Fibroblast of lung (primary cell): ENCODE measurements around the gene EPHB6. TPM values are rescaled to one million over a fixed set of nuclear protein-coding genes. Genes with fewer than 3 reads are reported as not detected.

Experiments
- DNase-seq, 2 donors: peaks; one replicate each; pipeline versions ENCODE4 v3.0.0 to v3.0.0-alpha.2; 2010; ENCODE audit warnings: low read depth in 2 of 2
- H2AFZ ChIP-seq: 2 replicates; pipeline ENCODE4 v1.5.1; 2012; ENCODE audit warnings: low read length, control low read depth, inconsistent platforms
- H3K27ac ChIP-seq: 2 replicates; pipeline ENCODE4 v1.5.1; 2011; ENCODE audit warnings: low read length, control low read depth; ENCODE audit not compliant: insufficient read depth
- H3K27me3 ChIP-seq: 2 replicates; pipeline ENCODE4 v1.5.1; 2011; ENCODE audit warnings: mild to moderate bottlenecking, low read length; ENCODE audit not compliant: control insufficient read depth, insufficient read depth
- H3K36me3 ChIP-seq: 2 replicates; pipeline ENCODE4 v1.5.1; 2011; ENCODE audit warnings: low read length; ENCODE audit not compliant: control insufficient read depth, insufficient read depth
- H3K4me1 ChIP-seq: 2 replicates; pipeline ENCODE4 v1.5.1; 2011; ENCODE audit warnings: low read length; ENCODE audit not compliant: control insufficient read depth, insufficient read depth; ENCODE audit errors: extremely low read depth
- H3K4me2 ChIP-seq: 2 replicates; pipeline ENCODE4 v1.5.1; 2011; ENCODE audit warnings: low read length, control low read depth; ENCODE audit not compliant: insufficient read depth; ENCODE audit errors: extremely low read depth
- H3K4me3 ChIP-seq, 4 experiments: fragments of 200-600 bp in 1 of 4; sonication (generic) in 1 of 4; replicated peaks in 1 of 4; 2 replicates each; pipeline ENCODE4 v1.5.1; 2011 to 2016; ENCODE audit warnings: low read length in 4 of 4, low read depth in 3 of 4, mild to moderate bottlenecking in 3 of 4, control low read depth in 2 of 4, inconsistent platforms in 1 of 4, mixed read lengths in 1 of 4; ENCODE audit not compliant: insufficient read depth in 1 of 4; ENCODE audit errors: control extremely low read depth in 1 of 4
- H3K79me2 ChIP-seq: 2 replicates; pipeline ENCODE4 v1.5.1; 2012; ENCODE audit warnings: mild to moderate bottlenecking, low read length, inconsistent platforms; ENCODE audit not compliant: control insufficient read depth, insufficient read depth
- H3K9ac ChIP-seq: 2 replicates; pipeline ENCODE4 v1.5.1; 2011; ENCODE audit warnings: mild to moderate bottlenecking, low read length, control low read depth; ENCODE audit not compliant: insufficient read depth
- H3K9me3 ChIP-seq: 2 replicates; pipeline ENCODE4 v1.5.1; 2012; ENCODE audit warnings: low read depth, low read length; ENCODE audit not compliant: control insufficient read depth, insufficient read depth
- H4K20me1 ChIP-seq: 2 replicates; pipeline ENCODE4 v1.5.1; 2011; ENCODE audit warnings: low read length; ENCODE audit not compliant: control insufficient read depth, insufficient read depth; ENCODE audit errors: extremely low read depth
- CTCF ChIP-seq, 2 donors: IDR thresholded peaks in 1 of 2; conservative IDR thresholded peaks in 1 of 2; 1 replicate in 1 of 2; 2 replicates in 1 of 2; pipeline ENCODE4 v1.5.1; 2011 to 2012; ENCODE audit warnings: low read length in 2 of 2, control low read depth in 1 of 2, inconsistent platforms in 1 of 2, low read depth in 1 of 2, mild to moderate bottlenecking in 1 of 2
- EZH2 ChIP-seq: IDR thresholded peaks from 2 replicates; pipeline ENCODE4 v1.5.1; 2012; ENCODE audit warnings: low read length, control low read depth, mild to moderate bottlenecking; ENCODE audit errors: missing control alignments
- polyA plus RNA-seq, 2 donors: library from polyadenylated mRNA; depleted of rRNA in 1 of 2; stranded (reverse) in 1 of 2; unstranded in 1 of 2; fragments of >200 nt; gene quantifications; 2 replicates each; pipeline ENCODE4 v1.2.1, GENCODE V29; 2011 to 2012; ENCODE audit warnings: missing spikeins in 1 of 2
- total RNA-seq: library from RNA; depleted of rRNA; stranded (reverse); fragments of >200 nt; gene quantifications from 2 replicates; pipeline ENCODE4 v1.2.1, GENCODE V29; 2014

The EPHB6 gene
- total and polyA plus RNA-seq, 2 donors (not counting 1 experiment from before 2014, with no cell fraction given) = 1.1 to 4.3 TPM

GRCh38 chr7:142885311-142886230, 30.7 kb downstream of the EPHB6 start, which contains the start of gene TRPV6:
TSS of gene TRPV6 (minus strand) at chr7:142885745.
- Histone ChIP-seq H4K20me1 (no peaks in the 10 kb centered on the region), H3K4me3 (no peak within 1 kb of the TSS), H3K27ac (no peak within 1 kb of the TSS), H3K4me2 (no peak within 1 kb of the TSS), H2AFZ (no peak within 1 kb of the TSS), H3K79me2 (no peaks in the 10 kb centered on the region), H3K36me3 (no peaks in the 10 kb centered on the region), H3K4me1 (no peaks in the 10 kb centered on the region), H3K9me3 (no peaks in the 10 kb centered on the region), H3K27me3 (no peaks in the 10 kb centered on the region), H3K9ac (no peak within 1 kb of the TSS)
- TF ChIP-seq CTCF (conservative IDR thresholded peaks at IDR 0.05 in 1 of 2, IDR thresholded peaks at IDR 0.05 in 1 of 2; ENCODE audit: low read depth in 1 of 2, low read length in 2 of 2) (no peak), EZH2 (no peak)
- DNase-seq = no peak

GRCh38 chr7:142886866-142887265, 32.0 kb downstream of the EPHB6 start:
- Histone ChIP-seq H3K4me1 (no peaks in the 10 kb centered on the region), H3K9me3 (no peaks in the 10 kb centered on the region), H2AFZ (no peak overlapping the region), H3K4me3 (no peak overlapping the region), H3K36me3 (no peaks in the 10 kb centered on the region), H3K27me3 (no peaks in the 10 kb centered on the region), H3K79me2 (no peaks in the 10 kb centered on the region), H3K4me2 (no peak overlapping the region), H4K20me1 (no peaks in the 10 kb centered on the region), H3K27ac (no peak overlapping the region), H3K9ac (no peak overlapping the region)
- TF ChIP-seq CTCF (conservative IDR thresholded peaks at IDR 0.05 in 1 of 2, IDR thresholded peaks at IDR 0.05 in 1 of 2; ENCODE audit: low read depth in 1 of 2, low read length in 2 of 2) = no peak
- TF ChIP-seq EZH2 = no peak
- no peak for DNase-seq

- TF ChIP-seq EZH2 (no peak), CTCF (conservative IDR thresholded peaks at IDR 0.05 in 1 of 2, IDR thresholded peaks at IDR 0.05 in 1 of 2; ENCODE audit: low read depth in 1 of 2, low read length in 2 of 2) (no peak)
Observed at GRCh38 chr7:142887282-142888015, 32.6 kb downstream of the EPHB6 start.

More at GRCh38 chr7:142887282-142888015, 32.6 kb downstream of the EPHB6 start:
- Histone ChIP-seq H3K9ac (no peak overlapping the region), H3K36me3 (no peaks in the 10 kb centered on the region), H3K27ac (no peak overlapping the region), H3K4me1 (no peaks in the 10 kb centered on the region), H3K9me3 (no peaks in the 10 kb centered on the region), H3K4me2 (no peak overlapping the region), H3K4me3 (no peak overlapping the region), H3K27me3 (no peaks in the 10 kb centered on the region), H2AFZ (no peak overlapping the region), H3K79me2 (no peaks in the 10 kb centered on the region), H4K20me1 (no peaks in the 10 kb centered on the region)
- no peak for DNase-seq
